NCI-H128 (cell line): Measurements from ENCODE around the gene MFNG.
"Not testable (repeated sequence)": the region's sequence is repeated elsewhere in the genome, so short reads cannot be mapped to it uniquely, and the experiment has no call there.

Experiments
- DNase-seq: peaks from one replicate; lab custom pipeline; 2025; ENCODE audit not compliant: unreplicated experiment; lab: John Stamatoyannopoulos, UW

Gene MFNG, protein sequence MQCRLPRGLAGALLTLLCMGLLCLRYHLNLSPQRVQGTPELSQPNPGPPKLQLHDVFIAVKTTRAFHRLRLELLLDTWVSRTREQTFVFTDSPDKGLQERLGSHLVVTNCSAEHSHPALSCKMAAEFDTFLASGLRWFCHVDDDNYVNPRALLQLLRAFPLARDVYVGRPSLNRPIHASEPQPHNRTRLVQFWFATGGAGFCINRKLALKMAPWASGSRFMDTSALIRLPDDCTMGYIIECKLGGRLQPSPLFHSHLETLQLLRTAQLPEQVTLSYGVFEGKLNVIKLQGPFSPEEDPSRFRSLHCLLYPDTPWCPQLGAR

DNA sequence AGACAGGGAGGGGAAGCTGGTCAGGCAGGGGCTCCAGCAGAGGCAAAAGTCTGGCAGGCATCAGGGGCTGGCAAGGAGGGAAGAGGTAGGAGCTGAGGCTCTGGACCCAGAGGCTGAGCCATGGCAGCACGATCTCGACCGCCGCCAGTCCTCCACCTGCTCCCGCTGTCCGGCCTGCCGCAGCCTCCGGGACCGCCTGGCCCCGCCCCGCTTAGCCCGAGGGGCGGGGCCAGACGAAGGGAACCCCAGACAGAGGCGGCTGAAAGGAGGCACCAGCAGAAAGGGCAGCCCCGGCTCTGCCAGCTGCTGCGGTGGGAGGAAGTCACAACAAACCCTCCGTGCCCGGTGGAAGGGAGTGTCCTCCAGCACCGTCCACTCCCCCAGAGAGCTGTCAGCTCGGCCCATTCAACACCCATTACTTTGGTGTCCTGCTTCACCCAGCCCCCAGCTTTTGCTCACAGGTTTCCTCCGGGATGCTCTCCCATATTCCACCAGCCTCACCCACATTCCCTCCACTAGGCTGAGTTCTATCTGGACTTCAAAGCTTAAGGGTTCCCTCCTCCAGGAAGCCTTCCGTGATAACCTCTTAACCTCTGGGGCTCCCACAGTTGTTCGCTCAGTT, at the start of gene MFNG:
MFNG (minus strand) TSS at position 161 of the 622 bp plus-strand sequence. CDS start 207 bp downstream, outside the sequence.
- peak; percentile 6 for DNase-seq

GRCh38 chr22:37535159-37535558, 49.0 kb upstream of the MFNG start:
- DNase-seq: no peak

DNA sequence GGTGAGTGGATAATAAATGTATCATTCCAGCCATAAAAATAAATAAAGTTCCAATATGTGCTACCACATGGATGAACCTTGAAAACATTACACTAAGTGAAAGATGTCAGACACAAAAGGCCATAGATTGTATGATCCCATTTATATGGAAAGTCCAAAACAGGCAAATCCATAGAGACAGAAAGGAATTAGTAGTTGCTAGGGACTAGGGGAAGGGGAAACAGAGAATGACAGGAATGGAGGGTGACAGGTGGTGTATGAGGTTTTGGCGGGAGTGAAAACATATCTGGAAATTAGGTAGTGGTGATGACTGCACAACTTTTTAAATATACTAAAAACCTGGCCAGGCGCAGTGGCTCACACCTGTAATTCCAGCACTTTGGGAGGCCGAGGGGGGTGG, 48.3 kb upstream of the MFNG start:
- DNase-seq: no peak

- no peak for DNase-seq
Observed at GRCh38 chr22:37533995-37534394, 47.8 kb upstream of the MFNG start.

- DNase-seq: no peak
Observed at GRCh38 chr22:37529652-37530345, 43.6 kb upstream of the MFNG start.

GRCh38 chr22:37527952-37528351, 41.8 kb upstream of the MFNG start:
- DNase-seq: not testable (repeated sequence)

DNA sequence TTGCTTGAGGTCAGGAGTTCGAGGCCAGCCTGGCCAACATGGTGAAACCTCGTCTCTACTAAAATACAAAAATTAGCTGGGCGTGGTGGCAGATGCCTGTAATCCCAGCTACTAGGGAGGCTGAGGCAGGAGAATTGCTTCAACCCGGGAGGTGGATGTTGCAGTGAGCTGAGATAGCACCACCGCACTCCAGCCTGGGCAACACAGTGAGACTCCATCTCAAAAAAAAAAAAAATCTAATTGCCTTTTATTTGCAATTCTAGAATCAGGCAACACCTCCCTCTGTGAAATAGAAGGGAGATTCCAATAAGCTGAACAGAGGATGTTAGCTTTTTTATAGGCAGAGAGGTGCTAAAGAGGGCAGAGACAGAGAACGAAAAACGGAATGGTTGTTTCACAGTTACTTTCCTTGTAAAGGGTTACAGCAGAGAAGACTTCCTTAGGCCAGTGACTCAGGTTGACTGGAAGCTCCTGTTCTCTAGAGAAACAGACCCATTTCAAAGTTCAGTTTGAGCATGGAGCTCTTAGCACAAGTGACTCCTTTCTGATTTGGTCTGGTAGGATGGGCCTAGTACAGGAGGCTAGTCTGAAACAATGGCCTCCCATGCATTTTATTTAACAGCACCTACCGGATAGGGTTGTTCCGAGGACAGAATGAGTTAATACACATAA, 41.0 kb upstream of the MFNG start:
- DNase-seq: not testable (repeated sequence)

GRCh38 chr22:37526376-37526775, 40.2 kb upstream of the MFNG start:
- no peak for DNase-seq

DNA sequence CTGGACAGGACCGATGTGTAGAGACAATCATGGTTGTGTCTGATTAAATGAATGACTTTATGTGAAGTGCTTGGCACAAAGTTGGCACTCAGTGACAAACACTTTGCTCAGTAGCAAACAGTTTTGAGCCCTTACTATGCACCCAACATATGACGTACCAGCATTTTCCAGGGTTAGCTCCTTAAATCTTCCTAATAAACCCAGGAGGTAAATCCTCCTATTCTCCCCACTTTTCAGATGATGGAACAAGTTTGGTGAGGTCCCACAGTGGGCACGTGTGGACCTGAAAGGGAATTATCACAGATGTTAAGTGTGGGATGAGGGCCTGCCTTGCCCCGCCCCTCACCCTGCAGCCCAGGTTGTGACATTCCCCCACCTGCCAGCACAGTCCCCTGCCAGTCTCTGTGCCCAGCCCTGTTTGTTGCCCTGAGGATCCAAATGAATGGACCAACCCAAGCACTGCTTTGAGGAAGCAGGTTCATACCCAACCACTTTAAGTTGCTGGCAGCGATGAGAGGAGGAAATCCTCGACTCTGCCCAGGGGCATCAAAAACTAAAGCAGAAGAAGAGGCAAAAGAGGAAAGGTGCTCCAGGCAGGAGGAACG, 39.7 kb upstream of the MFNG start:
- no peak for DNase-seq

- DNase-seq: no peak
Observed at GRCh38 chr22:37525073-37525745, 39.0 kb upstream of the MFNG start.

GRCh38 chr22:37522482-37522881, 36.3 kb upstream of the MFNG start:
- no peak for DNase-seq

GRCh38 chr22:37521236-37521739, 35.1 kb upstream of the MFNG start:
- no peak for DNase-seq

DNA sequence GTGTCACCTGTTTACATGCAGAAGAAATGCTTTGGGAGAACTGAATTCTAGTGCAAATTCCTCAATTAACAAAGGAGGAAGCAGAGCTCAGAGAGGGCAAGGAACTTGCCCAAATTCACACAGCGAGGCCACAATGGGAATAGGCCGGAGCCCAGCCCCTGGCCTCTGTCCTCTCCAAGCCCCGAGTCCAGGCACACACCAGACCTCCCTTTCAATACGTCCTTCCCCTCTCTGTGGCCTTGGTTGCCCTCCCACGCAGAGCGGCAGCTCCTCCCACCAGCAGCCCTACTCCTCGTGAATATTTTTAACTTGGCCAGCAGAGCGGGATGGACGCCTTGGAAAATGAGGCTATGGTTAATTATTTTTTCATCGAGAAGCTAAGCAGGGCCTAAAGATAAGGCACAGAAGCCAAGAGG, 34.6 kb upstream of the MFNG start:
- DNase-seq: no peak

- no peak for DNase-seq
Observed at GRCh38 chr22:37519268-37520195, 33.3 kb upstream of the MFNG start, which contains the start of gene CARD10. TSS of gene CARD10 (minus strand) at chr22:37519415. CDS start at chr22:37519200, 215 bp downstream.

- no peak for DNase-seq
Observed at GRCh38 chr22:37518509-37519267, 32.5 kb upstream of the MFNG start.

- no peak for DNase-seq
Observed at GRCh38 chr22:37517826-37518450, 31.8 kb upstream of the MFNG start.

DNA sequence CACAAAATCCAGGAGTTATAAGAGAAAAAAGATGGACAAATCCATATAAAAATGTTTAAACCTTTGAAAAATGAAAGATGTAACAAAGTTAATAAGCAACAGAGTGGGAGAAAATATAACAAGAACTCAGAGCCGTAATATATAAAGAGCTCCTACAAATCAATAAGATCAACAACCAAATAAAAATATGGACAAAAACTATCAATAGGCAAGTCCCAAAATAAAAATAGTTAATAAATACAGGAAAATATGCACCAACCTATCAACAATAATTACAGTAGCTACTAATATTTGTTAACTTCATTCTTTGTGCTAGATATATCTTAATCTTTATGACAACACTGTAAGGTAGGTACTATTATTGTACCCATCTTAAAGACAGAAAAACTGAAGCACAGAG, 30.3 kb upstream of the MFNG start:
- no peak for DNase-seq

- no peak for DNase-seq
Observed at GRCh38 chr22:37515901-37516300, 29.7 kb upstream of the MFNG start.
